Lung (tissue), 16 donors: ENCODE data around the gene GTF2E1. TPM values are rescaled to one million over a fixed set of nuclear protein-coding genes. Genes with fewer than 3 reads are reported as not detected.

Source experiments
- ATAC-seq: fragments of 200-7000 bp; cut with Tn5 transposase; one replicate; pipeline ENCODE4 v1.9.1; 2020; ENCODE audit warnings: moderate number of reproducible peaks; ENCODE audit not compliant: insufficient read depth, low FRiP score
- DNase-seq, 3 donors: peaks; one replicate each; pipeline ENCODE4 v3.0.0-alpha.2; 2013 to 2017
- H3K27ac ChIP-seq, 2 donors: one replicate each; pipeline ENCODE4 v1.5.1; 2013; ENCODE audit warnings: mild to moderate bottlenecking in 2 of 2, moderate library complexity in 2 of 2, control low read depth in 1 of 2, inconsistent platforms in 1 of 2, low read depth in 1 of 2, low read length in 1 of 2
- H3K27me3 ChIP-seq, 3 donors: one replicate each; pipeline ENCODE4 v1.5.1; 2013; ENCODE audit warnings: low read length in 2 of 3; ENCODE audit not compliant: control insufficient read depth in 3 of 3, insufficient read depth in 3 of 3
- H3K36me3 ChIP-seq, 4 donors: one replicate each; pipeline ENCODE4 v1.5.1; 2013; ENCODE audit warnings: low read length in 4 of 4, mild to moderate bottlenecking in 1 of 4, moderate library complexity in 1 of 4; ENCODE audit not compliant: control insufficient read depth in 4 of 4, insufficient read depth in 4 of 4
- H3K4me1 ChIP-seq, 5 donors: one replicate each; pipeline ENCODE4 v1.5.1; 2013; ENCODE audit warnings: low read length in 5 of 5, mild to moderate bottlenecking in 2 of 5, moderate library complexity in 1 of 5; ENCODE audit not compliant: control insufficient read depth in 5 of 5, insufficient read depth in 5 of 5
- H3K4me3 ChIP-seq: one replicate; pipeline ENCODE4 v1.5.1; 2013; ENCODE audit warnings: mild to moderate bottlenecking, control low read depth, moderate library complexity
- H3K9ac ChIP-seq, 2 donors: one replicate each; pipeline ENCODE4 v1.5.1; 2013; ENCODE audit warnings: low read length in 2 of 2, control low read depth in 1 of 2; ENCODE audit not compliant: insufficient read depth in 1 of 2
- H3K9me3 ChIP-seq, 4 donors: one replicate each; pipeline ENCODE4 v1.5.1; 2013; ENCODE audit warnings: low read length in 3 of 4, mild to moderate bottlenecking in 1 of 4, moderate library complexity in 1 of 4; ENCODE audit not compliant: control insufficient read depth in 4 of 4, insufficient read depth in 3 of 4
- CTCF ChIP-seq: IDR thresholded peaks from 2 replicates; pipeline ENCODE4 v1.5.1; 2012; ENCODE audit warnings: mild to moderate bottlenecking; ENCODE audit errors: control extremely low read depth, extremely low read depth
- WGBS, 2 donors: extraction: QIAGEN DNeasy Blood & Tissue Kit; methylation state at CpG; one replicate each; pipeline ENCODE4 v1.1.7; 2013; 5-methylcytosine and 5-hydroxymethylcytosine counted together
- long read RNA-seq, 5 donors: transcript quantifications; one replicate each; lab custom pipeline, GENCODE V29; 2026
- polyA plus RNA-seq, 2 donors: library from polyadenylated mRNA; stranded (reverse); fragments of 200-250 nt; gene quantifications; one replicate each; pipeline ENCODE4 v1.2.1, GENCODE V29; 2013
- total RNA-seq, 2 donors: library from RNA; depleted of rRNA in 1 of 2; stranded (reverse); fragments of >200 nt in 1 of 2; gene quantifications; one replicate each; pipeline ENCODE4 v1.2.1, GENCODE V29; 2014 to 2021
- donor health status: control.
- donor health status: control.
- donor health status: Bipolar disorder and iron deficiency.
- donor health status: healthy.
- donor health status: DM: yes; HTN: yes; CAD: no.

The GTF2E1 gene
- total RNA-seq: 10 to 100 TPM; 13.7 to 14.8 TPM
- polyA plus RNA-seq: 1 to 10 TPM; 4.1 to 6.4 TPM
- long read RNA-seq, donor 1, partial matches to known transcripts: 0 of 3 reads
- long read RNA-seq, donor 1, other reads (novel, unspliced or antisense): 0 of 3 reads
- long read RNA-seq, donor 2, partial matches to known transcripts: 0 of 1 reads
- long read RNA-seq, donor 2, other reads (novel, unspliced or antisense): 0 of 1 reads
- long read RNA-seq, donor 3, partial matches to known transcripts: 0 of 1 reads
- long read RNA-seq, donor 3, other reads (novel, unspliced or antisense): 0 of 1 reads
- long read RNA-seq, donor 4, partial matches to known transcripts: 0 of 2 reads
- long read RNA-seq, donor 4, other reads (novel, unspliced or antisense): 0 of 2 reads
- long read RNA-seq, donor 5, partial matches to known transcripts: 0 of 3 reads
- long read RNA-seq, donor 5, other reads (novel, unspliced or antisense): 0 of 3 reads

DNA sequence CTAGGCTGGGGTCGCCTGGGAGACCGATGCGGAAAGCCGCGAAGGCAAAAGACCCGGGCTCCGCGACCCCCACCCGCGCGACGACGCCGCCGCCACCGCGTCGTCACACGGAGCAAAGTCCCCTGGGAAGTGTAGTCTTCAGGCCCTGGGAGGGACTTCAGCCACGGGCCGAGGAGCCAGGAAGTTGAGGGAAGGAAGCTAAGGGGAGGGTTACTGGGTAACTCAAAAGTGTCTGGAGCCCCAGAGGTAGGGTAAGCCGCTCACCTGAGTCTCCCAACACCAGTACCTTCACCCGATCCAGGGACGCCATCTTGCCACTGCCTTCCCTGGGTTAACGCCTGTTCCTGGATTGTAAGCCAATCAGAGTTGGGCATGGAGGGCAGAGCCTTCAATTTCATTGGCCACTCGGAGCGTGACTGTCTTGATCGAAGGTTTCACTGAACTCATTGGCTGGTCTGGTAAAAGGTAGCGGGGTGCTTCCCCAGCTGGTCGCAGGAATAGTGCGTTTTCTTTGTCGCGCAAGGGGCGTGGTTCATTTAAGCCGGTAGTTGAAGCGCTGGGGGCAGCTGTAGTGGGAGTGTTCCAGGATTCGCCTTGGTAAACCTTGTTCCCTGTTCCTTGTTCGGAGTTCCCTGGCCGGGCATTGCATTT is at the start of gene GTF2E1, which contains the start of gene RABL3:
Gene GTF2E1, plus strand, starts transcription at position 547 of the 651 bp plus-strand sequence. CDS start 7,809 bp downstream, outside the sequence.
Gene RABL3, minus strand, starts transcription at position 319 of the 651 bp plus-strand sequence. Its CDS starts 9 bp downstream, at position 310.
- Histone ChIP-seq H3K27ac (peak within 1 kb of the TSS; percentile 93 to 99), H3K4me1 (peaks cover 0 to 11% (median 7%) of the 10 kb centered on the region in 5 donors), H3K9ac (peak within 1 kb of the TSS; percentile 93 to 97), H3K27me3 (no peaks in the 10 kb centered on the region), H3K4me3 (peak within 1 kb of the TSS; percentile 90), H3K36me3 (peaks cover 0 to 4% (median 1%) of the 10 kb centered on the region in 4 donors), H3K9me3 (peaks cover 0 to 3% (median 0%) of the 10 kb centered on the region in 4 donors)
- TF ChIP-seq CTCF: no peak
- peak; percentile 98 for ATAC-seq
- DNase-seq: peak; percentile 99 to 100 (median 100)
- WGBS, 2 donors: 0% methylated on average over 39 of the region's 39 CpGs

DNA sequence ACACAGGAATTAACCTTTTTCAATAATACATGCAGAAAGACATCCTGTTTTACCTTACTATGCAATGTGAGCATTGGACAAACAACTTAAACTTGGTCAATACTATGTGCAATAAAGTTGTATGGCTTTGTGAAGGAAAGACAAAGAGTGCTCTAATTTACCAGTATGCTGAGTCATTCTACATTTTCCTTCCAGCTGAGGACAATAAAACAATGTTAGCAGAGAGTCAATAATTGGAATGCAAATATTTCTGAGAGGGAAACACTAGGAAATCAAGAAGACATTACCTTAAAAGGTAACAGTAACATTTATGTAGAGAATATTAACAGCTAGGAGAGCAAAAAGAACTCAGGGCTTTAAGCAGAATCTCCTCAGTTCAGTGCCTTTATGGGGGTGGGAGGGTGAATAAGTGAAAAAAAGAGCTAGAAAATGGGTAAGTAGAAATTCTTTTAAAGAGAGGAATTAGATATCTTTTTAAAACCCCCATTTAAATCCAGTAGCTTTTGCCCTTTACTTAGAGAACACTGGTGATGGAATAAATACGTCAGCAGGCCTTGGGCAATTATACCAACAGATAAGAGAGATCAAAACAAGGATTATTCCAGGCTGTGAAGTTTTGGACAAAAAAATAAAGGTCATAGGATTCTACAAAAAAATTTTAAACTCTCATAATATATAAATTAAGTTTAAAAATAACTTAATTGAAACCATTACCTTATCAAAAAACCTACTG is 48.9 kb upstream of the GTF2E1 start:
- peaks cover 2 to 11% (median 3%) of the 10 kb centered on the region in 4 donors for H3K36me3 ChIP-seq
- H3K27ac ChIP-seq: no peak overlapping the region
- WGBS, 2 donors: 97 to 100% methylated on average over 1 of the region's 1 CpG
- no peak for TF ChIP-seq CTCF
- ATAC-seq (no peak), DNase-seq (no peak)
- H3K9me3 ChIP-seq: no peaks in the 10 kb centered on the region
- H3K4me1 ChIP-seq: no peaks in the 10 kb centered on the region
- no peak overlapping the region for H3K9ac ChIP-seq
- H3K27me3 ChIP-seq: no peaks in the 10 kb centered on the region
- H3K4me3 ChIP-seq: no peak overlapping the region

- ATAC-seq (no peak), DNase-seq (no peak)
- H3K36me3 ChIP-seq: peaks cover 3 to 13% (median 4%) of the 10 kb centered on the region in 4 donors
- no peaks in the 10 kb centered on the region for H3K4me1 ChIP-seq
- no peak overlapping the region for H3K9ac ChIP-seq
- H3K9me3 ChIP-seq: peaks cover 0 to 3% (median 1%) of the 10 kb centered on the region in 4 donors
- no peak overlapping the region for H3K27ac ChIP-seq
- 79 to 86% methylated on average over 3 of the region's 3 CpGs for WGBS, 2 donors
- no peaks in the 10 kb centered on the region for H3K27me3 ChIP-seq
- H3K4me3 ChIP-seq: no peak overlapping the region
- no peak for TF ChIP-seq CTCF
Observed at GRCh38 chr3:120699333-120699732, 43.2 kb upstream of the GTF2E1 start.
